GOT3 (cell line): Measurements from ENCODE around the gene CPSF4L.
"Not testable (repeated sequence)": the region's sequence is repeated elsewhere in the genome, so short reads cannot be mapped to it uniquely, and the experiment has no call there.

ENCODE experiments used
- DNase-seq: peaks from one replicate; lab custom pipeline; 2025; ENCODE audit warnings: mixed read lengths; lab: John Stamatoyannopoulos, UW

The CPSF4L gene

GRCh38 chr17:73261617-73261951, at the start of gene CPSF4L:
TSS of gene CPSF4L (minus strand) at chr17:73261880. CDS start at chr17:73261818, 62 bp downstream.
- no peak for DNase-seq

DNA sequence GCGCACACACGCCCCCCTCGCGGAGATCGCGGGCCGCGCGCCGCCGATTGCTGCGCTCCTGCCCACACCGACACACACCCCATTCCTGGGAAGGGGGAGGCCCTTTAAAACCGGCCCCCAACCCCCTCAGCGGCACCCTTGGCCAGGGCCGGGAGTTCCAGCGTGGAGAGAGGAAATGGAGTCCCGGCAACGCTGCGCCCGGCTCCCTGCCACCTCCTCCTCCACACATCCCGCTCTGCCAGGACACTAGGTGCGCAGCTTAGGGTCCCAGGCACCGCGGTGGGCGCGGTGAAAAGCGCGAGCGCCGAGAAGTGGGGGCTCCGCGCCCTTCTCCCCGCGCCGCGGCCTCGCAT, 49.7 kb upstream of the CPSF4L start:
- no peak for DNase-seq

GRCh38 chr17:73309727-73310596, 48.3 kb upstream of the CPSF4L start:
- no peak for DNase-seq

GRCh38 chr17:73308959-73309358, 47.3 kb upstream of the CPSF4L start:
- not testable (repeated sequence) for DNase-seq

DNA sequence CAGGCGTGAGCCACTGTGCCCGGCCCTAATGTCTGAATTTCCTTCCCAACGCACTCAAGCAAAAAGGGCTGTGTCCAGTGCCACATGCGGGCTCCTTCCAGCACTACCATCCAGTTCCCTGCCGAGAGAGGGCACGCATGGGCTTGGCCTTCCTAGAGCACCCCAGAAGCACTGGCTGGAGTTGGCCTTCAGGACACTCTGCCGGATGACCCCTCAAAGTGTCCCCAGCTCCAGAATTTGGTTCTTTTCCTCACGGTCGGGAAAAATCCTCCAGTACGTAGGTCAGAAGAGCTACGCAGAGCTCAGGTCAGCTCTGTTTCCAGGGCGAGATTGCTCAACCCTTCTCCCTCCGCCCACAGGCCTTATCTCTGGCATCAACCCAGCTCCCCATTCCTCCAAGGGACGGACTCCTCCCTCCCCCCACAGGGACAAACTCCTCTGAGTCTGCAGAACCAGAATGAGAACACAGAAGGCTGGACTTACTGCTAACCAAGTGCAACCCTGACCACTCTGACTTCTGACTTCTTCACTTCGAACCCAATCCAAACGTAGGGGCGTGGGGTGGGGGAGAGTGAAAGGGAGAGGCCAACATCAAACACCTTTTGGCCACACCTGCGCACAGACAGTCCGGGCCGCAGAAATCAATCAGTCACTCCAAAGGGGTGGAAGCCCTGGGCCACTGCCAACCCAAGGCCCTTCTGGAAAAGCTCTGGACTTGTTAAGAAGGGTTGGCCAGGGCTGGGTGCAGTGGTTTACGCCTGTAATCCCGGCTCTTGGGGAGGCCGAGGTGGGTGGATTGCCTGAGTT, 46.5 kb upstream of the CPSF4L start:
- DNase-seq = no peak

DNA sequence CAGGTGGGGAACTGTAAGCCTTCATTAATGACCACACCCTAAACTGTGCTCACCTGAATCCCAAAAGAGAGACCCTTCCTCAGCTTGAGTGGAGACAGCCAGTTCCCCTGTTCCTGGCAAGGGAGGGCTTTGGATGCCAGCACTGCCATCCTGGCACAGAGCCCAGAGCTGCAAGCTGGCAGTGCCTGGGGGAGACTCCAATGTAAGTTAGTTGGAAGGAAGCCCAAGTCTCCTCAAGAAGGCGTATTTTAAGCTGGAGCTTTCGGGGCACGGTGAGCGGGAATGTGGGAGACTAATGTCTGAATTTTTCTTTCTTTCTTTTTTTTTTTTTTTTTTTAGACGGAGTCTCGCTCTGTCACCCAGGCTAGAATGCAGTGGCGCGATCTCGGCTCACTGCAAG, 45.5 kb upstream of the CPSF4L start:
- no peak for DNase-seq

DNA sequence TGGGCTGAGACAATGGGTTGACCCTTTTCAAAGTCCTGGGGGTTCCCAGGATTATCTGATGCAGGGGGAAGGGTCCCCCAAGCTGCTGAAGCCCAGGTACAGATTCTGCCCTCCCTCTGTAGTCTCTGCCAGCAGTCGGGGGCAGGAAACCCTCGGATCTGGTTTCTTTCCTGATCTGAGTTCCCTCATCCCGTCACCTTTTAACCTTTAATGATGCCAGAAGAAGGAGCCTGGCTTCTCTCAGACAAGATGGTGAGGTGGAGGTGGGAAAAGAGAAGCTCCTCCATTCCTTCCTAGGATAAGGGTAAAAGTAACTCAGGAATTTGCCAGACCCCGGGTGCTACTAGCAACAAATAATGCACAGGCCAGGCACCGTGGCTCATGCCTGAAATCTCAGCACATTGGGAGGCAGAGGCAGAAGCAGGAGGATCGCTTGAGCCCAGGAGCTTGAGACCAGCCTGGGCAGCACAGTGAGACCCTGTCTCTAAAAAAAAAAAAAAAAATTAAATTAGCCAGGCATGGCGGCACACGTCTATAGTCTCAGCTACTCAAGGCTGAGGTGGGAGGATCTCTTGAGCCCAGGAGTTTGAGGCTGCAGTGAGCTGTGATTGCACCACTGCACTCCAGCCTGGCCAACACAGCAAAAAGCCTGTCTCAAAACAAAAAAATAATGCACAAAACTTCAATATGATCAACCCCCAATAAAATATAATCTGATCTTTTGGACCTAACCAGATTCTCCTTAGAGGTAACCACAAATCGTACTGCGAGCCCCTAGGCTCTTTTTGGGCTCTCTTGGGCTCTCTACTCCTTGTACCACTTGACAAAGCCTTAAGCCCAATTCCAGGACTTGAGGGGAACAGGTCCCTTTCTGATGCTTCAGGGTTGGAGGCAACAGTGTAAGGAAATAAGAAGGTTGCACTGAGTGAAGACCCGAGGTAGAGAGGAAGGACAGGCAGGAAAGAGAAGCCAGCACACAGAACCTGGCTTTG, 44.5 kb upstream of the CPSF4L start:
- DNase-seq = no peak

GRCh38 chr17:73304971-73305812, 43.5 kb upstream of the CPSF4L start:
- no peak for DNase-seq

DNA sequence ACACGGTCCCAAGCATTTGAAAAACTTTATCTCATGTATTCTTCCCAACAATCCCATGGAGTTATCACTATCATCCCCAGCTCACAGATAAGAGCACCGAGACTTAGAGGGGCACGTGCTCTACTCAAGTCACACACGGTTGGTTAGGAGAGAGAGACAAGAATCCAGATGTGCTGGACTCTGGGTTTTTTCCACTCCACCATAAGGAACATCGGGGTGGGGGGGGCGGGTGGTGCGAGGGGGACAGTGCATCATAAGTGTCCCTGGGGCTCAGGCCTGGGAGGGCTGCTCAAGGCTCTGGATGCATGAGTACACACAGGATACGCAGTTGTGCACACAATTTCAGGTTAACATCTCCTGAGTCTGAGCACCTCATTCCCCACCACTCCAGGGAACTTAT, 42.8 kb upstream of the CPSF4L start:
- no peak for DNase-seq

DNA sequence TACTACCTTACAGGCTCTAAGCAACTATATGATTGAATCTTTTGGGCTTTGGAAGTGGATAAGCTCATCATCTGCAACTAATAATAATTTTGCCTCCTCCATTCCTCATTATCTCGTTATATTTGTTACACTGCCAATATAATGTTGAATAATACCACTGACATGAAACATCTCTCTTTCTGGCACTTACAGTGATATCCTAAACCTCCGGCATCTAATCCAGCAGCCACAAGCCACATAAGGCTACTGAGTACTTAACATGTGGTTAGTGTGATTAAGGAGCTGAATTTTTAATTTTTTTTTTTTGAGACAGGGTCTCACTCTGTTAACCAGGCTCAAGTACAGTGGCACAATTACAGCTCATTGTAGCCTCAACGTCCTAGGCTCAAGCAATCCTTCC, 40.5 kb upstream of the CPSF4L start:
- no peak for DNase-seq

DNA sequence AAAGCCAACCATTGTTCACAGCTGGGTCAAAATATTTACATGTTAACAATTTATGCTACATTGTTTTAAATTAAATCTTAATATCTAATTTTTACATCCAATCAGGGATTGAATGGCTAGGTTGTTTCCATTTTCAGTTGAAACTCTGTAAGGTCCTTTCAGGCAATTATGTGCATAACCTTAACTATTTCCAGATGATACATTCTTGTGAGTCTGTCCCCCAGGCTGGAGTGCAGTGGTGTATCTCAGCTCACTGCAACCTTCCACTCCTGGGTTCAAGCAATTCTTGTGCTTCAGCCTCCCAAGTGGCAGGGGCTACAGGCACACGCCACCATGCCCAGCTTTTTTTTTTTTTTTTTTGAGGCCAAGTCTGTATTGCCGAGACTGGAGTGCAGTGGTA, 39.7 kb upstream of the CPSF4L start:
- no peak for DNase-seq

- DNase-seq = no peak
Observed at GRCh38 chr17:73300392-73300791, 38.7 kb upstream of the CPSF4L start.

- DNase-seq = no peak
Observed at GRCh38 chr17:73297934-73298861, 36.5 kb upstream of the CPSF4L start.

DNA sequence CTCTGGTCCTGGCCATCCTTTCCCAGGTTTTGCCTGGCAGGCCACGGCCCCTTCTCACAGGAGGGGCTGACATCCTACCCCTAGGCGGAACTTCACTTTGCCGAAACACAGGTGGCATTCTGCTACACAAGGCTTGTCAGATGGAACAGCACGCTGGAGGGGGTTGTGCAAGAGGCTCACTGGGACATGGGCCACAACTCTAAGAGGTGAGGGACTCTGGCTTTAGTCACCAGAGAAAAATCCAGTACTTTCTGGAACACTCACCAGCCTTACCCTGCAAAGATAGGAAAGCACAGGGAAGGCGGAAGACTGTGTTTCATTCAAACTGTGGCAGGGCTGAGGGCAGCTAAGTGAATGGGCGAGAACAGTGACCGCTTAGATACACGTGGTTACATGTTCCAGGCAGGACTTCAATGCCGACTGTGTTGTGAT, 31.8 kb upstream of the CPSF4L start:
- no peak for DNase-seq

DNA sequence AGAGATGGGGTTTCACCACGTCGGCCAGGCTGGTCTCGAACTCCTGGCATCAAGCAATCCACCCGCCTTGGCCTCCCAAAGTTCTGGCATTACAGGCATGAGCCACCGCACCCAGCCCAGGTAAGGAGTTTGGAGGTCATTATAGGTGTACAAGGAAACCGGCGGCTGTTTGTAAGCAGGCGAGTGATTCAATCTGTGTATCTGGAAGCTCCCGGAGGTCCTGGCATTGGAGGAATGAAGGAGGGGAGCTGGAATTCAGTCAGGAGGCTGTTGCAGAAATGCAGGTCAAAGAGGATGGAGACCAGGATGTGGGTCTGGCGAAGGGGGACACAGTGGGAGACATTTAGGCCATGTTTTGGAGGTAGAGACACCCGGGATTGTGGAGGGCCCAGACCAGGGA, 31.4 kb upstream of the CPSF4L start:
- DNase-seq = no peak

DNA sequence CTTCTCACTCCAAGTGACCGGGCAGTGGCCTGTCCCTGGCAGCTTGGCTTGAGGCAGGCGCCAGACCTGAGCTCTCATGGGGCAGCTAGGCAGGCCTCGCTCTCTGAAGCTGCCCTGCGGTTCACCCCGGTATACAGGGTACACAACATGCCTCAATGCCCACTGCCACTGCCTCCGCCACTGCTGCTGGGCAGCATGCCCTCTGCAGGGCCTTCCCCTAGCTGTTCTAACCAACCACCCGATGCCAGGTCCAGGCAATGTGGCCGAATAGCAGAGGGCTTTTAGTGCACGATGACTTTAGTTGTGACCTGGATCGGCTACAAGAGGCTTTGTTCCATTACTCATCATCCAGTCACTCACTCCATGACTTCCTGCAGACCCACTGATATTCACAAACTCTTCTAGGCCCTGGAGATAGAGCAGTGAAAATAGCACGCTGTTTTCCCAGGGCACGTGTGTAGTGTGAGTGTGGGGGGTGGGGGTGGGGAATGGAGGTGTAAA, 30.4 kb upstream of the CPSF4L start:
- peak; percentile 27 for DNase-seq

DNA sequence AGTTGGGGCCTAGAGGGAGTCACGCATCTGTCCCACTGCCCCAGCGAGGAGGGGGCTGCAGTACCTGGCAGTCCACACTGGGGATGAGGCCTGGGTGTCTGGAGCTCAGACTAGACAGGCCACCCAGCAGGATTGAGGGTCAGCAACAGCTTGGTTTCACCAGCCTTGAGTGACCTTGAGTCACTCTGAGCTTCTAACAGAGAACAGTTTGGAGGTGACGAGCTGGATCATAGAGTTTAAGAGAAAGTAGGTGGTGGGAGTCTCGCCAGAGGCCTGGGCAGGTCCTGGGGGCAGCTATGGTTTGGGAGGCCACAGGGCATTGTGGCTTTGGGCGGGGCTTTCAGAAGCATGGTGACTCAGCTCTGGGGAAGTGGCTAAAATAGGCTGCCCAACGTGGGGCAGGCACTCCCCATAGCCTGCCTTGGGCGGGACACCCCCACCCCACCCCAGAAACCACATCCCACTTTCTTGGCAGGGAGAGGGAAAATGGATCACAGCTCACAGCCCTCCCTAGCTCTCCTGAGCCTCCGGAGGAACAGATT, 29.7 kb upstream of the CPSF4L start:
- DNase-seq = peak; percentile 60

- no peak for DNase-seq
Observed at GRCh38 chr17:73290399-73291259, 28.9 kb upstream of the CPSF4L start.
